Adipocyte (in vitro differentiated cells): ENCODE data around the gene MBP.

Experiments
- DNase-seq: peaks from one replicate; pipeline ENCODE4 v3.0.0-alpha.2; 2015; ENCODE audit warnings: low read depth
- H3K27me3 ChIP-seq: replicated peaks from 2 replicates; pipeline ENCODE4 v1.7.0; 2013; ENCODE audit warnings: mild to moderate bottlenecking, low read length, moderate library complexity; ENCODE audit not compliant: control insufficient read depth, insufficient read depth
- H3K36me3 ChIP-seq: 2 replicates; pipeline ENCODE4 v1.7.0; 2013; ENCODE audit warnings: low read length, mild to moderate bottlenecking, moderate library complexity; ENCODE audit not compliant: control insufficient read depth, insufficient read depth, severe bottlenecking
- H3K4me1 ChIP-seq: 2 replicates; pipeline ENCODE4 v1.7.0; 2013; ENCODE audit warnings: mild to moderate bottlenecking, low read length, moderate library complexity; ENCODE audit not compliant: control insufficient read depth, insufficient read depth
- H3K4me3 ChIP-seq: 2 replicates; pipeline ENCODE4 v1.7.0; 2013; ENCODE audit warnings: mild to moderate bottlenecking, low read length, moderate library complexity
- H3K9ac ChIP-seq: 2 replicates; pipeline ENCODE4 v1.7.0; 2013; ENCODE audit warnings: mild to moderate bottlenecking, low read length, moderate library complexity
- H3K9me3 ChIP-seq: 2 replicates; pipeline ENCODE4 v1.7.0; 2013; ENCODE audit warnings: mild to moderate bottlenecking, low read length, moderate library complexity; ENCODE audit not compliant: control insufficient read depth

Gene MBP

DNA sequence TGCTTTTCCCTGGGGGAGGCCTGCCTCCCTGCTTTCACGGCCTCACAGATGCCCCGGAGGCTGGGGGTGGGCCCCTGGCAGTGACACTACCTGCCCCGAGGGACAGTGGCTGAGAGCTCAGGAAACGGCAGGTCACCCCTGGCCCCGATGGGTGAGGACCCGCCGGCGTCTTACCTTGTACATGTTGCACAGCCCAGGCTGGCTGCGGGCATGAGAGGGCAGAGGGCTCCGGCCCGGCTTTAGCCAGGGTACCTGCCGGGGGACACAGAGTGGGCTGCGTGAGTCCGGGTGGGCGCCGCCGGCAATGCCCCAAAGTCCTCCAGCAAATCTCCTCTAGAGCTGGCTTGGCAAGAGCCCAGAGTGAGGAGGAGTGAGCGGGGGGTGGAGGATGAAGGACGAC lies 122.9 kb downstream of the MBP start:
- DNase-seq: no peak
- Histone ChIP-seq H3K9ac (no peak overlapping the region), H3K36me3 (no peaks in the 10 kb centered on the region), H3K27me3 (peaks cover 6% of the 10 kb centered on the region), H3K4me3 (no peak overlapping the region), H3K4me1 (peaks cover 15% of the 10 kb centered on the region), H3K9me3 (no peaks in the 10 kb centered on the region)

- Histone ChIP-seq H3K9me3 (no peaks in the 10 kb centered on the region), H3K36me3 (no peaks in the 10 kb centered on the region), H3K4me1 (peaks cover 6% of the 10 kb centered on the region), H3K27me3 (peaks cover 6% of the 10 kb centered on the region), H3K4me3 (no peak overlapping the region), H3K9ac (no peak overlapping the region)
- DNase-seq: no peak
Observed at GRCh38 chr18:77008576-77009315, 123.8 kb downstream of the MBP start.

- H3K4me3 ChIP-seq: no peak overlapping the region
- H3K4me1 ChIP-seq: no peaks in the 10 kb centered on the region
- H3K9ac ChIP-seq: no peak overlapping the region
- no peaks in the 10 kb centered on the region for H3K9me3 ChIP-seq
- H3K36me3 ChIP-seq: no peaks in the 10 kb centered on the region
- peaks cover 6% of the 10 kb centered on the region for H3K27me3 ChIP-seq
- no peak for DNase-seq
Observed at GRCh38 chr18:77008006-77008405, 124.6 kb downstream of the MBP start.

- peaks cover 6% of the 10 kb centered on the region for H3K27me3 ChIP-seq
- DNase-seq: no peak
- H3K9ac ChIP-seq: no peak overlapping the region
- no peak overlapping the region for H3K4me3 ChIP-seq
- H3K9me3 ChIP-seq: no peaks in the 10 kb centered on the region
- H3K4me1 ChIP-seq: no peaks in the 10 kb centered on the region
- H3K36me3 ChIP-seq: no peaks in the 10 kb centered on the region
Observed at GRCh38 chr18:77007251-77007650, 125.3 kb downstream of the MBP start.

- Histone ChIP-seq H3K4me3 (no peak overlapping the region), H3K9me3 (no peaks in the 10 kb centered on the region), H3K4me1 (no peaks in the 10 kb centered on the region), H3K27me3 (peaks cover 6% of the 10 kb centered on the region), H3K9ac (no peak overlapping the region), H3K36me3 (no peaks in the 10 kb centered on the region)
- DNase-seq: no peak
Observed at GRCh38 chr18:77006305-77007175, 126.0 kb downstream of the MBP start.

- Histone ChIP-seq H3K9ac (no peak overlapping the region), H3K27me3 (peaks cover 6% of the 10 kb centered on the region), H3K36me3 (no peaks in the 10 kb centered on the region), H3K9me3 (no peaks in the 10 kb centered on the region), H3K4me3 (no peak overlapping the region), H3K4me1 (no peaks in the 10 kb centered on the region)
- DNase-seq: no peak
Observed at GRCh38 chr18:77005651-77006195, 126.9 kb downstream of the MBP start.

DNA sequence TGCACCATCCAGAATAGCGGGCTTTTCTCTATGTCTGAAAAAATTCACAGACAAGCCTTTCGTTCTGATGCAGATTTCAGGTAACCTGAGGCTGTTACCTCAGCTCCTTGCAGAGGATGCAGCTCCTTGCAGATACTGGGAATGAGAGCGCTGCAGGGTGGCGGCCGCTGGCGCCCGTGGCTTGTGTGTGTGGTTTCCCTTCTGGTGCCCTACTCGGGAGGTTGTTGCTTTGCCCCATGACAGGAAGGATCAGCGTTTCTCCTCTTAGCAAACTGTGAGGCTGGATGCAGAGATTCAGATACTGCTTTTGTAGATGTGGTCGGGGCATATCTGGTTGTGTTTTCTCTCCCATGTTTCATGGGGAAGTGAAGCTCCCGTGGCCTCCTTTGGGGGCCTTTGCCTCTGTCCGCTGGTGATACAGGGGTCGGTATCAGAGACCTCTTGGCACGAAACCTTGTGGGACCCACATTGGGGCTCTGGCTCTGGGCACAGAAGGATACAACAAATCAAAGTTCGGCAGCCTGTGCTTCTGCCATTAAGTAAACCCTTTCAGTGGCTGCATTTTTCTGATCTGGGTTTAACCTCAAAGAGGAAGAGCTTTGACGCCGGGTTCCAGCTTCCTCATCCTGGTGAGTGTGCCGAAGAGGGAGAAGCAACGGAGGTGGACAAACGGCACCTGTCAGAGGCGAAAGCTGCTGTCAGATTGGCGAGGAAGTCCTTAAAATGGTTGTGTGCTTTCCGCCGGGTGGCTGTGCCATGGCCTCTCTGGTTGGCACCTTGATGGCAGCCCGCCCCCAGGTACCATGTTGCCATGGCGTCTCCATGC lies 127.8 kb downstream of the MBP start:
- DNase-seq: no peak
- Histone ChIP-seq H3K9me3 (no peaks in the 10 kb centered on the region), H3K4me1 (no peaks in the 10 kb centered on the region), H3K36me3 (no peaks in the 10 kb centered on the region), H3K4me3 (no peak overlapping the region), H3K9ac (no peak overlapping the region), H3K27me3 (peaks cover 6% of the 10 kb centered on the region)

DNA sequence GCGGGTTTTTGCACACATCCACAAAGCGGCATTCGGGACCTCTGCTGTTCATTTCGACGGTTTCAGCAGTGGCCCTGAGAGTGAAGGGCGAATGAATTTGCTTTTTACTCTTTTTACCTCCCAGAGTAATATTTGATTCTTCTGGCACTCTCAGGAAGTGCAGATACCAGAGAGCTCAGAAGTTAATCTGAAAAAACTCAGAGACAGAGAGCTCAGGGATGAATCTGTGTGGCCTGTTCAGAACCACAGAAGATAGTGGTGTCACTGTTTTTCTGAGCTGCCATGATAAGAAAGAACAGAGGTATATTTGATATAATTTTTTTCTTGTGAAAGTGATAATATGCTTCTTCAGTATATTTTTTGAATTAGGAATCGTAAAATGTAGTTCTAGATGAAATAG lies 129.3 kb downstream of the MBP start:
- H3K27me3 ChIP-seq: peaks cover 6% of the 10 kb centered on the region
- DNase-seq: no peak

DNA sequence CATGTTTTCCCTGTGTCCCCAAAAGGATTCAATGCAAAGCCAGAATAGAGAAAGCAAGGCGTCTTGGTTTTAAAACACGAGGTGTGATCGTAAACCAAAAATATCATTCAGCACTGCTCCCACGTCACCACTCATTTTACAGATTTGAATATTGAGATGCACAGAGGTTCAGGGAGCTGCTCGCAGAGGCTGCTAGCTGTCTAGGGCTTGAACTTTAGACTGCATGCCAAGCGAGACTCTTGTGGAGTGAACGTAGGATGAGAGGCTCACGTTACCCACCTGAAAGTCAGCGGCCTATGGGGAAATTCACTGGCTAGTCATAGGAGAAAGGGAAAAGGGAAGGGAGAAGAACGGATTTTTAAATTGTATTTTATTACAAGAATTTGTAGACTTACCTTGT lies 130.1 kb downstream of the MBP start:
- H3K9me3 ChIP-seq: no peaks in the 10 kb centered on the region
- no peak for DNase-seq
- H3K9ac ChIP-seq: no peak overlapping the region
- H3K27me3 ChIP-seq: peaks cover 4% of the 10 kb centered on the region
- no peak overlapping the region for H3K4me3 ChIP-seq
- no peaks in the 10 kb centered on the region for H3K4me1 ChIP-seq
- no peaks in the 10 kb centered on the region for H3K36me3 ChIP-seq

More for the DNA sequence above, 129.3 kb downstream of the MBP start:
- H3K4me3 ChIP-seq: no peak overlapping the region
- H3K9me3 ChIP-seq: no peaks in the 10 kb centered on the region
- no peaks in the 10 kb centered on the region for H3K4me1 ChIP-seq
- H3K9ac ChIP-seq: no peak overlapping the region
- H3K36me3 ChIP-seq: no peaks in the 10 kb centered on the region

DNA sequence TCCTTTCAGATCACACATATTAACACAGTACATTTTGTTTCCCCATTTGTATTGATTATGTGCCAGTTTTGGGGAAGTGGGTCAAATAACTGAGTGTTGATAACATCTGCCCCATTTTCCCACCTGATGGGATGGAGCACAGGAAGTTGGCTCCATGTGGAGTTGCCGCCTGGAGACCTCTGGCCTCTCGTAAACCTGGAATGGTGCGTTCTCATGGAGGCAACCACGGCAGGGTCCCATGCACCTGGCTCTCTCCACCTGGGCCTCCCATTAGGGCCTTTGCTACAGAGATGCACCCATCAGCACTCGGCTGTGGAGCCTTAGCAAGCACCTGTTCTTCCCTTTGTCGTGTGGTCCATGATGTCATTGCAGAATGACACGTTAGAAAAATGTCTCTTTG lies 130.6 kb downstream of the MBP start:
- no peaks in the 10 kb centered on the region for H3K9me3 ChIP-seq
- H3K27me3 ChIP-seq: no peaks in the 10 kb centered on the region
- no peak for DNase-seq
- no peak overlapping the region for H3K9ac ChIP-seq
- H3K36me3 ChIP-seq: no peaks in the 10 kb centered on the region
- H3K4me1 ChIP-seq: no peaks in the 10 kb centered on the region
- no peak overlapping the region for H3K4me3 ChIP-seq

GRCh38 chr18:77001041-77001440 lies 131.5 kb downstream of the MBP start:
- Histone ChIP-seq H3K9ac (no peak overlapping the region), H3K4me1 (no peaks in the 10 kb centered on the region), H3K36me3 (no peaks in the 10 kb centered on the region), H3K4me3 (no peak overlapping the region), H3K9me3 (no peaks in the 10 kb centered on the region), H3K27me3 (no peaks in the 10 kb centered on the region)
- no peak for DNase-seq
